ELR (cell line): ENCODE measurements around the gene AKAP12.

Experiments
- DNase-seq: peaks from one replicate; pipeline ENCODE4 v3.0.0-alpha.2; 2015; ENCODE audit warnings: low read depth

Gene AKAP12

DNA sequence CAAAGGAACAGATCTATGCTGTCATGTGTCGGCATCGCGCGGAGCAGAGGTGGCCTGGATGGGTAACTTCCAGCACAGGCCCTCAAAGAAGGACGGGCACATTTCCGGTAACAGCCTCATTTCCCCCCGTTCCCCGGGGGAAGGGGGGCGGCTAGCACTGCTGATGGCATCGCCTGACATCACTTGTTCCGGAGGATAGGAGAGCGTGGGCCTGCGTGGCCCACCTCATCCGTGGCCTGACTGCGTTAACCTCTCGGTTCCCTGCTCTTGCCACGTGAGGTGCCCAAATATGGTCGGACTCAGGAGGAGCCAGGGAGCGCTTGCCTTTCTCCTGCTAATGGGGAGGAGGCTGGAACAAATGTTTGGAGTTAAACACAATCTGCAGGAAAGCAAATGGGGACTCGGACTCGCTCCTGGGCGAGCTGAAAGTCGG lies at the start of gene AKAP12:
Gene AKAP12 (plus strand): TSS at position 365 of the 433 bp plus-strand sequence. CDS start 596 bp downstream, outside the sequence.
- DNase-seq: no peak

DNA sequence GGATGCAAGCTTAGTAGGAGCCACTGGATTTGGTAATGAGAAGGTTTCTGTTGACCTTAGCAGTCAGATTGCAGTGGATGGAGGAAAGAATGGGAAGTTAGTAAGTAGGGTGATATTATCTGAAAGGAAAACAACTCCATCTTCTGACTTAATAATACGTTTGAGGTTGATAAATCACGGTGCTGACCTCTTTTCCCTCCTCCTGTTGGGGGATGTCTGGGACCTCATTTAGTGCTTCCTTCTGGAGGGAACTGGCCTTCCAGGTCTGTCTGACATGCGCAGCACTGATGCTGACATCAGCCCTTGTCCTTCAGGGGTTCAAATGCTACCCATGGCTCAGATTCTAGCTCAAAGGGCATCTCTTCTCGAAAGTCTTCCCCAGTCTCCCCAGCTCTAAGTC lies 48.2 kb upstream of the AKAP12 start:
- no peak for DNase-seq

DNA sequence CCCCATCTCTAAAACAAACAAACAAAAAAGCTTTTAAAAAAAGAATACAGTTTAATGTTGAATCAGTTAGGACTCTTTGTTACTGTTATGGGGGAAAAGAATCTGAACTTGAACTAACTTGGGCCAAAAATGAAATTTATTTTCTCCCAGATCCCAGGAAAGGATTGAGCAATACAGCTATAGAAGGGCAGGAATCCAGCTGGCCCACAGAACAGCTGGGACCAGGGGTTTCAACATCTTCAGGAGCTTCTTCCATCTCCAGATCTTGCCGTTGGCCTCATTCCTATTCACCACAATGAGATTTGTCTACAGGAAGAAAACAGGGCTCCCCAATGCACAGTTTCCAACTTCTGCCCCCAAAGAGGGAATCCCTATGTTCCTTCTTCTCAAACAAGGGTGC lies 43.2 kb upstream of the AKAP12 start:
- DNase-seq: no peak

- no peak for DNase-seq
Measured at GRCh38 chr6:151197556-151197955, 42.2 kb upstream of the AKAP12 start.

GRCh38 chr6:151199991-151200390 lies 39.8 kb upstream of the AKAP12 start:
- no peak for DNase-seq

- no peak for DNase-seq
Measured at GRCh38 chr6:151205721-151206600, 33.8 kb upstream of the AKAP12 start.

GRCh38 chr6:151207674-151208073 lies 32.1 kb upstream of the AKAP12 start:
- no peak for DNase-seq

DNA sequence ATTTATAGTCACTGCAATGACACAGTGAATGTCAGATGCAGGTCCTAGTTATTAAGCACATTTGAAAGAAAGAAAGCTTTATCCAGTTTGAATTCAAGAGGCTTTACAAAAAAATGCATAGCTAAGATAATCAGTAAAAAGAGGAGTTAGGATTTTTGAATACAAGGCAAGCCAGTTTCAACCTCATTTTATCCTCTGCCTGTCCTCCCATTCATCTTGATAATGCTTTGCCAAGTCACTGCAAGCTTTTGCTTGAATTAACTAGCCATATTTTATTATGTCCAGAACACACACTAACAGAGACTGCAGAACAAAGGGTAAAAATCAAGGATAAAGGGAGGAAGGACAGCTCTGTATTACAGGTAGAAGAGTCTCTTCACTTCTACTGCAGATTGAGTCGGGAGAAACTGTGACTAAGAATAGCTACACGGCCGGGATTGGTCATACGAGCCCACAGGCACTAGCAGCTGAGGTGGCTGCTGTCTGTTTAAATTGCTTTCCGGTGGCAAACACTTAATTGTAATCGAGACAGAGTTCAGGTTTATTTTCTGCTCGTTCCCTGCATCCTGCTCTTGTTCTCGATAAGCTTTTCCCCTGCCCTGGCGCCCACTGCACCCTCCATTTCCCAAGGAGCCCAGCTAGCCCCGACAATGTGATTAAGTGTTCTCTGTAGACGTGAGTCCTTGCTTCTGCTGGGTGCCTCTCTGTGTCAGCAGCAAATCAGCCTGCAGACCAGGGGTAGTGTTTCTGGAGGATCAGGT lies 30.5 kb upstream of the AKAP12 start:
- peak; percentile 63 for DNase-seq

GRCh38 chr6:151211075-151211474 lies 28.7 kb upstream of the AKAP12 start:
- DNase-seq: no peak

DNA sequence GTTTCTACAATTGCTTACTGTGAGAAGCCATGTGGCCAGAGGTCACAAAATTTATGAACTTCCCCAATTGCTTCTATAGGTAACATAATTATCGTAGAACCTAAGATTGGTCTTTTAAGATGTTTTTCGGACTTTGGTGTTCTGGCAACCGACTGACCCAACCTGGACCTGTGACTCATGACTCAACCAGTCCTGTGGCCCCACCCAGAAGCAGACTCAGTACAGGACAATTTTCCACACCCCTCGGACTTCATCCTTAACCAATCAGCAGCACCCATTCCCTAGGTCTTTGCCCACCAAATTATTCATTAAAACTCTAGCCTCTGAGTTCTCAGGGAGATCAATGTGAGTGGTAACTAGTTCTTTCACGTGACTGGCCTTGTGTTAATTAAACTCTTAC lies 26.4 kb upstream of the AKAP12 start:
- DNase-seq: peak; percentile 19

GRCh38 chr6:151215999-151216398 lies 23.8 kb upstream of the AKAP12 start:
- no peak for DNase-seq

- DNase-seq: no peak
Measured at GRCh38 chr6:151216804-151217203, 23.0 kb upstream of the AKAP12 start.

GRCh38 chr6:151219192-151219591 lies 20.6 kb upstream of the AKAP12 start:
- no peak for DNase-seq

DNA sequence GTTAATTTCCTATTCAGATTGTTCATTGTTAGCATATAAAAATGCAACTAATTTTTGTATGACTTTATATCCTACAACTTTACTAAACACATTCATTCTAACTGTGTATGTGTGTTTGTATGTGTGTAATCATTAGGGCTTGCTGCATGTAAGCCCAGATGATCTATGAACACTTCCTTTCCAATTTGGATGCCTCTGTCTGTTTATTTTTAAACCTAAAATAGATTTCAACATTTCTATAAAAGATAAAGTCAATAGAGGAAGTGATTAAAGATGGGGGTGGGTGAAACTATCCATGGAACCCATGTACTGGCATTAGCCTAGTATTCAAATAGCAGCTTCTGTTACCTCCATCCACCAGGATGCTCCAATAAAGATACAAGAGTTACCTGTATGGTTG lies 15.7 kb upstream of the AKAP12 start:
- no peak for DNase-seq

GRCh38 chr6:151225919-151226318 lies 13.8 kb upstream of the AKAP12 start:
- no peak for DNase-seq

GRCh38 chr6:151228788-151229400 lies 10.9 kb upstream of the AKAP12 start:
- DNase-seq: no peak

DNA sequence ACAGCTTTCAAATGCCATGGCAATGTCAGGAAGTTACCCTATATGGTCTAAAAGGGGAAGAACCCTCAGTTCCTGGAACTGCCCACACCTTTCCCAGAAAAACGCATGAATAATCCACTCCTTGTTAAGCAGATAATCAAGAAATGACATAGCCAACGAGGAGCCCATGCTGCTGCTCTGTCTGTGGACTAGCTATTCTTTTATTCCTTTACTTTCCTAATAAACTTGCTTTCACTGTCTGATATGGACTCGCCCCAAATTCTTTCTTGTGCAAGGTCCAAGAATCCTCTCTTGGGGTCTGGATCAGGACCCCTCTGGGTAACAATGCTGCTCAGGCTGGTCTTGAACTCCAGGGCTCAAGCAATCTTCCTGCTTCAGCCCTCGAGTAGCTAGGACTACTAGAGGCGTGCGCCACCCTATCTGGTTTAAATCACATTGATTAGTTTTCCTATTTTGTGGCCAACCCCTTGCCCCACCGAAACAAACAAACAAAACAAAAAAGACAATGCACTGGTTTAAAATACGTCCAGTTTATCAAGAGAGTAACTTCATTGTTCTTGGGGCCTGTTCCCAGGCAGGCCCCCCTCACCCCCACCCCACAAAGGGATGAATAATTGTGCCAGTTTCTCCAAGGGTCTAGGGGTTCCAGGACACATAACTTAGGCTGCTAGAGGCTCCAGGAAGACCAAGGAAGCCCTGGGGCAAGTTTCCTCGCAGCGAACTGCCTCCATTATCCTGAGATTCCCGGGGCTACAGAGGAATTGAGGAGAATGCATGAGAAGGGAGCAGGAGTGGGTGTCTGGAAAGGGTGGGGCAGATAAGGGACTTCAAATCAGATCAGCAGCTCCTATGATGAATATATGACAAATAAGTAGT lies 10.1 kb upstream of the AKAP12 start:
- DNase-seq: no peak

- DNase-seq: no peak
Measured at GRCh38 chr6:151230277-151230577, 9.5 kb upstream of the AKAP12 start.

- DNase-seq: no peak
Measured at GRCh38 chr6:151232899-151233298, 6.9 kb upstream of the AKAP12 start.

GRCh38 chr6:151233731-151234130 lies 6.0 kb upstream of the AKAP12 start:
- DNase-seq: no peak

- DNase-seq: no peak
Measured at GRCh38 chr6:151236668-151237401, 2.9 kb upstream of the AKAP12 start.
